GM19372 (cell line): ENCODE measurements around the gene GPR156.

Source experiments
- ATAC-seq: cut with Tn5 transposase; IDR thresholded peaks from one replicate; pipeline ENCODE4 v1.9.1; 2021; ENCODE audit warnings: mild to moderate bottlenecking, low read depth, moderate library complexity; ENCODE audit not compliant: unreplicated experiment

The GPR156 gene

DNA sequence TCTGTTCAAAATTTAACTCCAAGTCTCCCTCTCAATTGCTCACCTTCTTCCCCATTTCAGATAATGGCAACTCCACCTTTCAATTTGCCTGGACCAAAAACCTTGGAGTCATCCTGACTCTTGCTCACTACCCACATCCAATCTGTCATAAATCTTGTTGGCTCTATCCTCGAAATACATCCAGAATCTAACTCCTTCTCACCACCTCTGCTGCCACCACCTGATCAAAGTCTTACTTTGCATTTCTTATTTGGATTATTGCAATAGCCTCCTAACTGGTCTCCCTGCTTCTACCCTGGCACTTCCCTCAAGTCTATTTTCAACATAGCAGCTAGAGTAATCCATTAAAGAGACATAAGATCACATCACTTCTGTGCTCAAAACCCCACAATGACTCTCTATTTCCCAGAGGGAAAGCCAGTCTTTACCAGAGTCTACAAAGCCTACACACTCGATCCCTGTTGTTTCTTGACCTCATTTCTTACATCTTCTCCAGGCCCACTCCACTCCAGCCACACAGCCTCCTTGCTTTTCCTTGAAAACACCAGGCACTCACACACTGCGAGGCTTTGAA, 86.6 kb downstream of the GPR156 start:
- no peak for ATAC-seq

- ATAC-seq, result no peak
Observed at GRCh38 chr3:120196812-120197211, 88.2 kb downstream of the GPR156 start.

GRCh38 chr3:120196333-120196732, 88.7 kb downstream of the GPR156 start:
- no peak for ATAC-seq

- ATAC-seq, result no peak
Observed at GRCh38 chr3:120193554-120193953, 91.5 kb downstream of the GPR156 start.

DNA sequence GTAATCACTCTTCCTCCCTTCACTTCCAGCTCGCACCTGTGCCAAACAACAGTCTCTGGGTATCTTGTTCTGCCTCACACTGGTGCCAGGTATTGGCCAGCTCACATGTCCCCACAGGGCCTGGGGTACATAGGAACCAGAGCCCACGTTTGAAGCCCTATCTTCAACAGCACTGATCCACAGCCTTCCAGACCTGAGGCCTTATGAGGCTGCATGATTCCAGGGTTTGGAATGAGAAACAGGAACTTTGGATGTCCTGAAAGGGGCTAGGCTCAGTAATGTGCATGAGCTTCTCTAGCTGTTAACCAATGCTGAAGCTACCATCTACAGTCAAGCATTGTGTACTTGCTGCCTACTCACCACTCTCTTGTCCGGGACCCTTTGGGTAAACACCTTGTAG, 92.4 kb downstream of the GPR156 start:
- ATAC-seq, result no peak

DNA sequence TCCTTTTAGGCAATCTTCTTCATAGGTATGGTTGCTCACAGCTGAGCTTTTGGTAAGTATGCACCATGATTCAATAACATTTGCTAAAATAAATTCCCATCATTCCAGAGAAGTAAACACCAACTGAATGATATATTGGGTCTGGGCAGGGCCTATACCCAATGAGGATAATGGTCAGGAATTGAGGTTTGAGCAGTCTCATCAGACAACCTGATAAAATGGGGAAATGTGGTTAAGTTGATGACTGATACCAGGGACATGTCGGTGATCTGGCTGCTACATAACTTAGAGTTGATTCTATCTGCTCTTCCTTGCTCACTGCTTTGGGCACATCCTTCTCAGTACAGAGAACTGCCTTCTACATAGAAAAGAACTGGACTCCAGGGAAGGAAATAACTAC, 92.9 kb downstream of the GPR156 start:
- no peak for ATAC-seq

GRCh38 chr3:120182613-120183511, 102.2 kb downstream of the GPR156 start:
- ATAC-seq, result no peak

DNA sequence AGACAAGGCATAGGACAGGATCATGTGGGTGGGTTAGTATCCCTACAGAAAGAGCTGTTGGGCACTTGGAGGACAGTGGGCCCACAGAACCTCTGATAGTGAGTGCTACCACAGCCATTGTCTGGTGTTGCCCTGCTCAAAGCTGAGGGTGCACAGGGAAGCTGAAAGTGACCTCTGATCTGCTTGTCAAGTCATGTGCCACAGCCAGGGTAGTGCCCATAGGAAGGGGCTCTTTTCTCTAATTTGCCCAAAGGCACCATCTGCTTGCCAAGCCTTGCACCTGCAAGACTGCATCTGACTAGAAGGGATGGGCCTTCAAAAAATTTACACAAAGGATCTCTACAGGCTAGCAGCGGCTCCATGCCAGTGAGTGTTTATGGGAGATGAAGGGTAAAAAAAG, 103.4 kb downstream of the GPR156 start:
- ATAC-seq, result no peak

- ATAC-seq, result no peak
Observed at GRCh38 chr3:120180731-120181412, 104.2 kb downstream of the GPR156 start.

DNA sequence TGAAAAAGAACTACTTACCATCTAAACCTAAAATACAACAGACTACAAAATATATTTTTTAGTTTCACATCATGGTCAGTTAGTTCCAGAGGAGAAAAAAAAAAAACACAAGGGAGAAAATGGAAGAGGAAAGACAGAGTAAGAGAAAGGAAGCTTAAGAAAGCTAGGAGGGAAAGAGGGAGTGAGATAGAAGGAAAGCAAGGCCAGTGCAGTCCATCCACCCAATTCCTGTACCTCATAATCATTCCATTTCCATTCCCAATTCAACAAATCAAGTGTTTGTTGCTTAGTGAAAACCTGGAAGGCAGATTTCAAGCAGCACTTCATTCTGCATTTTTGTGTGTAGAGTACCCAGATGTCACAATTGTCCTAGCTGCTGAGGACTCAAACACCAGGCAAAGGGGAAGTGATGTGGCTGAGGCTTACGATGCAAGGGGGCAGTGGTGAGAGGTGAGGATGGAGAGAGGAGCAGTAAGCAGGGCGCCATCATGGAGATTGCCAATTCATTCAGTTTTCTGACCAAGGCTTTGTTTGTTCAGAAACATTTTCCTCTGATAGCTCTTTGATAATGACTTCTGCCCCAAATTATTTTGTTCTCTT, 107.2 kb downstream of the GPR156 start:
- no peak for ATAC-seq

- ATAC-seq, result no peak
Observed at GRCh38 chr3:120177151-120177550, 107.9 kb downstream of the GPR156 start.

- ATAC-seq, result no peak
Observed at GRCh38 chr3:120174811-120175539, 110.0 kb downstream of the GPR156 start.

- ATAC-seq, result no peak
Observed at GRCh38 chr3:120173056-120173675, 111.9 kb downstream of the GPR156 start.

- no peak for ATAC-seq
Observed at GRCh38 chr3:120172070-120172469, 113.0 kb downstream of the GPR156 start.

- no peak for ATAC-seq
Observed at GRCh38 chr3:120171134-120171873, 113.7 kb downstream of the GPR156 start.

GRCh38 chr3:120170223-120170622, 114.8 kb downstream of the GPR156 start:
- no peak for ATAC-seq

GRCh38 chr3:120169407-120169806, 115.6 kb downstream of the GPR156 start:
- no peak for ATAC-seq

DNA sequence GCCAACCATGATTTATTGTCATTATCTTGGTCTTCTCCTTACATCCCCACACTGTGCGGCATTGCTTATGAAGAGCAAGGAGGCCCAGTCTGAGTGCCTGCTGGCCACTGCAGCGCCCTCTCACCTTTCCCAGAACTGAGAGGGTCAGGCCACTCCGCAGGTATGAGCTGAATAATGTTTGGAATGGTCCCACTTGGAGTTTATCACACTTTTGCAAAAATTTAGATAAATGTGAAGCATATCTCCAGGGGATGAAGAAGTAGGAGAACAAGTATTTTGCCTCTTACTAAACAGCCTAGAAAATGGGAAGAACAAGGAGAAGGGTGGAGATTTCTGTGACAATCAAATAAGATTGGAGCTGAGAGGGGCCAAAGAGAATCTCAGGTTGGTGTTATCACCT, 116.4 kb downstream of the GPR156 start:
- no peak for ATAC-seq

DNA sequence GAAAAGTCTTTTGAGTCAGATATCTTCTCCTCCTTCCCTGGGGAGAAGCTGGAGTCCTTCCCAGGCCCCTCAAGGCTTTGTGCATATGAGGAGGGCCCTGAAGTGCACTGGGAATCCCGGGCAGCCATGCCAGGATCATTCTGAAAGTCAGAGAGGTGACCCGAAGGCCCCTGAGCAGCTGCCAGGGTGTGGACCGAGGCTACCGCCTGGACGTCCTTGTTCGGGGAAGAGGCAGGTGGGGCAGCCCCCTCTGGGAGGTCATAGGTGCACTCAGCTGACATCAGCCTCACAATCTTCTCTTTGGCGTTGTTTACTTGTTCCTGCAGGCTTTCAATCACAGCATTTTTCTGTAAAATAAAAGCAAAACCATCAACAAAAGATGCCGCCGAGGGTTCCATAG, 117.0 kb downstream of the GPR156 start:
- ATAC-seq, result no peak
